HepG2 (cell line): ENCODE results near the gene RBM25. TPM values are rescaled to one million over a fixed set of nuclear protein-coding genes. Genes with fewer than 3 reads are reported as not detected.

ENCODE experiments used
- ARNT2 ChIP-seq: sonication (generic); formaldehyde crosslinking; IDR thresholded peaks from 2 replicates; pipeline ENCODE4 v1.8.0; 2022; ENCODE audit warnings: mild to moderate bottlenecking, low read depth, missing genetic modification reagents, moderate library complexity
- ATF7 ChIP-seq, 2 experiments: fragments of 450-650 bp in 1 of 2; sonication (generic) in 1 of 2; formaldehyde crosslinking in 1 of 2; IDR thresholded peaks; 2 replicates each; pipeline versions ENCODE4 v1.4.0 to v1.6.1; 2016 to 2020; ENCODE audit warnings: antibody characterized with exemption in 1 of 2, mild to moderate bottlenecking in 1 of 2, missing genetic modification reagents in 1 of 2
- CREB1 ChIP-seq, 2 experiments: fragments of 450-650 bp in 1 of 2; IDR thresholded peaks; 2 replicates each; pipeline ENCODE4 v1.6.1; 2016 to 2017; ENCODE audit warnings: control low read depth in 1 of 2, mild to moderate bottlenecking in 1 of 2, missing compliant biosample characterization in 1 of 2, missing genetic modification characterization in 1 of 2
- DR1 ChIP-seq: sonication (generic); formaldehyde crosslinking; IDR thresholded peaks from 2 replicates; pipeline ENCODE4 v1.8.0; 2021; ENCODE audit warnings: mild to moderate bottlenecking, missing genetic modification reagents, inconsistent platforms
- HBP1 ChIP-seq: IDR thresholded peaks from 2 replicates; pipeline ENCODE4 v1.6.1; 2016; ENCODE audit warnings: low read depth, control low read depth
- HNRNPLL ChIP-seq: fragments of 200-400 bp; formaldehyde crosslinking; IDR thresholded peaks from 2 replicates; pipeline ENCODE4 v1.6.1; 2017; ENCODE audit warnings: mild to moderate bottlenecking, low read depth, low read length; ENCODE audit not compliant: poor library complexity, severe bottlenecking
- JUN ChIP-seq: sonication (generic); formaldehyde crosslinking; IDR thresholded peaks from 2 replicates; pipeline ENCODE4 v1.4.0; 2020; ENCODE audit warnings: mild to moderate bottlenecking, missing genetic modification reagents
- KDM5B ChIP-seq: sonication (generic); formaldehyde crosslinking; IDR thresholded peaks from 2 replicates; pipeline ENCODE4 v1.4.0; 2020; ENCODE audit warnings: missing genetic modification reagents, mild to moderate bottlenecking, borderline replicate concordance
- MAF1 ChIP-seq: sonication (generic); formaldehyde crosslinking; IDR thresholded peaks from 2 replicates; pipeline ENCODE4 v1.5.0; 2020; ENCODE audit warnings: missing genetic modification reagents, borderline replicate concordance
- MTF1 ChIP-seq: sonication (generic); formaldehyde crosslinking; IDR thresholded peaks from 2 replicates; pipeline ENCODE4 v1.5.0; 2020; ENCODE audit warnings: missing genetic modification reagents
- PHF8 ChIP-seq: sonication (generic); formaldehyde crosslinking; IDR thresholded peaks from 2 replicates; pipeline ENCODE4 v1.5.0; 2020; ENCODE audit warnings: missing genetic modification reagents
- PITX1 ChIP-seq: sonication (generic); formaldehyde crosslinking; IDR thresholded peaks from 2 replicates; pipeline ENCODE4 v1.5.1; 2020; ENCODE audit warnings: mild to moderate bottlenecking, missing genetic modification reagents
- TEAD3 ChIP-seq: optimal IDR thresholded peaks from 2 replicates; pipeline ENCODE3; 2016; ENCODE audit warnings: borderline replicate concordance
- ZMYM4 ChIP-seq: sonication (generic); formaldehyde crosslinking; IDR thresholded peaks from 2 replicates; pipeline ENCODE4 v1.8.1; 2023; ENCODE audit warnings: mild to moderate bottlenecking, missing genetic modification reagents
- ZNF331 ChIP-seq: sonication (generic); formaldehyde crosslinking; IDR thresholded peaks from 2 replicates; pipeline ENCODE4 v1.4.0; 2020; ENCODE audit warnings: missing genetic modification reagents
- ZNF367 ChIP-seq: sonication (generic); formaldehyde crosslinking; IDR thresholded peaks from 2 replicates; pipeline ENCODE4 v1.4.0; 2020; ENCODE audit warnings: missing genetic modification reagents, borderline replicate concordance
- ZSCAN12 ChIP-seq: sonication (generic); formaldehyde crosslinking; IDR thresholded peaks from 2 replicates; pipeline ENCODE4 v1.9.0; 2021; ENCODE audit warnings: mild to moderate bottlenecking, missing genetic modification reagents
- ZSCAN9 ChIP-seq: IDR thresholded peaks from 2 replicates; pipeline ENCODE4 v1.6.1; 2016; ENCODE audit warnings: borderline replicate concordance
- polyA plus RNA-seq, 8 experiments: library from polyadenylated mRNA; depleted of rRNA in 3 of 8; stranded (reverse) in 7 of 8; unstranded in 1 of 8; fragments of >200 nt; fragmentation: Illumina TruSeq in 4 of 8; extraction: Trizol in 4 of 8; gene quantifications; 2 replicates each; pipeline versions ENCODE4 v1.2.1 to v1.2.3, GENCODE V29; 2011 to 2016; ENCODE audit warnings: low read depth in 4 of 8, missing spikeins in 1 of 8, mixed read lengths in 1 of 8; ENCODE audit not compliant: insufficient read depth in 1 of 8
- total RNA-seq, 5 experiments: library from RNA; depleted of rRNA; stranded (reverse); fragments of >200 nt; fragmentation: Illumina TruSeq; extraction: Trizol; gene quantifications; 2 replicates each; pipeline ENCODE4 v1.2.3, GENCODE V29; 2016; ENCODE audit warnings: low read depth in 1 of 5
- TF ChIP-seq, protein P1 (sequence below): sonication (generic); formaldehyde crosslinking; IDR thresholded peaks from 2 replicates; pipeline ENCODE4 v1.5.1; 2020; ENCODE audit warnings: mild to moderate bottlenecking, moderate library complexity, missing genetic modification reagents
- TF ChIP-seq, protein P2 (sequence below): fragments of 450-650 bp; IDR thresholded peaks from 2 replicates; pipeline ENCODE4 v1.6.1; 2016
- TF ChIP-seq, protein P3 (sequence below): sonication (generic); formaldehyde crosslinking; IDR thresholded peaks from 2 replicates; pipeline ENCODE4 v1.4.0; 2020; ENCODE audit warnings: missing genetic modification reagents
- TF ChIP-seq, protein P4 (sequence below): sonication (generic); formaldehyde crosslinking; conservative IDR thresholded peaks from 2 replicates; pipeline ENCODE4 v1.5.0; 2020; ENCODE audit warnings: missing genetic modification reagents

RBM25 gene
- total and polyA plus RNA-seq, 2 of the 13 experiments (the other 11 are each of a cell fraction or from before 2014, with no cell fraction given), result 34.1 to 65.9 TPM

- 0 out of 2 replicates have a peak, but pooled peaks have one; percentile 45 for TF ChIP-seq ARNT2 (CRISPR knock-in tag)
- TF ChIP-seq ZSCAN12 (CRISPR knock-in tag), result no peak
- TF ChIP-seq HNRNPLL, result peak; percentile 46
- TF ChIP-seq ZNF331 (CRISPR knock-in tag), result peak; percentile 47
- peak; percentile 77; the same call in 1 of the 2 replicates for TF ChIP-seq KDM5B (CRISPR knock-in tag)
- peak; percentile 16; the same call in 1 of the 2 replicates for TF ChIP-seq DR1 (CRISPR knock-in tag)
- TF ChIP-seq ZSCAN9 (CRISPR knock-in tag), result no peak
- TF ChIP-seq TEAD3, result peak; percentile 53
- TF ChIP-seq MAF1 (CRISPR knock-in tag), result no peak
- no peak for TF ChIP-seq ATF7 (IDR thresholded peaks at IDR 0.05)
- no peak for TF ChIP-seq ATF7 (CRISPR knock-in tag; IDR thresholded peaks at IDR 0.05)
- TF ChIP-seq ZNF367 (CRISPR knock-in tag), result no peak
- TF ChIP-seq, protein P1, sequence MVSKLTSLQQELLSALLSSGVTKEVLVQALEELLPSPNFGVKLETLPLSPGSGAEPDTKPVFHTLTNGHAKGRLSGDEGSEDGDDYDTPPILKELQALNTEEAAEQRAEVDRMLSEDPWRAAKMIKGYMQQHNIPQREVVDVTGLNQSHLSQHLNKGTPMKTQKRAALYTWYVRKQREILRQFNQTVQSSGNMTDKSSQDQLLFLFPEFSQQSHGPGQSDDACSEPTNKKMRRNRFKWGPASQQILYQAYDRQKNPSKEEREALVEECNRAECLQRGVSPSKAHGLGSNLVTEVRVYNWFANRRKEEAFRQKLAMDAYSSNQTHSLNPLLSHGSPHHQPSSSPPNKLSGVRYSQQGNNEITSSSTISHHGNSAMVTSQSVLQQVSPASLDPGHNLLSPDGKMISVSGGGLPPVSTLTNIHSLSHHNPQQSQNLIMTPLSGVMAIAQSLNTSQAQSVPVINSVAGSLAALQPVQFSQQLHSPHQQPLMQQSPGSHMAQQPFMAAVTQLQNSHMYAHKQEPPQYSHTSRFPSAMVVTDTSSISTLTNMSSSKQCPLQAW (CRISPR knock-in tag), result peak; percentile 88
- TF ChIP-seq PHF8 (CRISPR knock-in tag), result peak; percentile 77
- TF ChIP-seq MTF1 (CRISPR knock-in tag), result no peak
- no peak for TF ChIP-seq JUN (CRISPR knock-in tag)
- TF ChIP-seq, protein P2, sequence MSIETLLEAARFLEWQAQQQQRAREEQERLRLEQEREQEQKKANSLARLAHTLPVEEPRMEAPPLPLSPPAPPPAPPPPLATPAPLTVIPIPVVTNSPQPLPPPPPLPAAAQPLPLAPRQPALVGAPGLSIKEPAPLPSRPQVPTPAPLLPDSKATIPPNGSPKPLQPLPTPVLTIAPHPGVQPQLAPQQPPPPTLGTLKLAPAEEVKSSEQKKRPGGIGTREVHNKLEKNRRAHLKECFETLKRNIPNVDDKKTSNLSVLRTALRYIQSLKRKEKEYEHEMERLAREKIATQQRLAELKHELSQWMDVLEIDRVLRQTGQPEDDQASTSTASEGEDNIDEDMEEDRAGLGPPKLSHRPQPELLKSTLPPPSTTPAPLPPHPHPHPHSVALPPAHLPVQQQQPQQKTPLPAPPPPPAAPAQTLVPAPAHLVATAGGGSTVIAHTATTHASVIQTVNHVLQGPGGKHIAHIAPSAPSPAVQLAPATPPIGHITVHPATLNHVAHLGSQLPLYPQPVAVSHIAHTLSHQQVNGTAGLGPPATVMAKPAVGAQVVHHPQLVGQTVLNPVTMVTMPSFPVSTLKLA, result peak; percentile 62
- TF ChIP-seq, protein P3, sequence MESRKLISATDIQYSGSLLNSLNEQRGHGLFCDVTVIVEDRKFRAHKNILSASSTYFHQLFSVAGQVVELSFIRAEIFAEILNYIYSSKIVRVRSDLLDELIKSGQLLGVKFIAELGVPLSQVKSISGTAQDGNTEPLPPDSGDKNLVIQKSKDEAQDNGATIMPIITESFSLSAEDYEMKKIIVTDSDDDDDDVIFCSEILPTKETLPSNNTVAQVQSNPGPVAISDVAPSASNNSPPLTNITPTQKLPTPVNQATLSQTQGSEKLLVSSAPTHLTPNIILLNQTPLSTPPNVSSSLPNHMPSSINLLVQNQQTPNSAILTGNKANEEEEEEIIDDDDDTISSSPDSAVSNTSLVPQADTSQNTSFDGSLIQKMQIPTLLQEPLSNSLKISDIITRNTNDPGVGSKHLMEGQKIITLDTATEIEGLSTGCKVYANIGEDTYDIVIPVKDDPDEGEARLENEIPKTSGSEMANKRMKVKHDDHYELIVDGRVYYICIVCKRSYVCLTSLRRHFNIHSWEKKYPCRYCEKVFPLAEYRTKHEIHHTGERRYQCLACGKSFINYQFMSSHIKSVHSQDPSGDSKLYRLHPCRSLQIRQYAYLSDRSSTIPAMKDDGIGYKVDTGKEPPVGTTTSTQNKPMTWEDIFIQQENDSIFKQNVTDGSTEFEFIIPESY (CRISPR knock-in tag), result peak; percentile 32
- TF ChIP-seq, protein P4, sequence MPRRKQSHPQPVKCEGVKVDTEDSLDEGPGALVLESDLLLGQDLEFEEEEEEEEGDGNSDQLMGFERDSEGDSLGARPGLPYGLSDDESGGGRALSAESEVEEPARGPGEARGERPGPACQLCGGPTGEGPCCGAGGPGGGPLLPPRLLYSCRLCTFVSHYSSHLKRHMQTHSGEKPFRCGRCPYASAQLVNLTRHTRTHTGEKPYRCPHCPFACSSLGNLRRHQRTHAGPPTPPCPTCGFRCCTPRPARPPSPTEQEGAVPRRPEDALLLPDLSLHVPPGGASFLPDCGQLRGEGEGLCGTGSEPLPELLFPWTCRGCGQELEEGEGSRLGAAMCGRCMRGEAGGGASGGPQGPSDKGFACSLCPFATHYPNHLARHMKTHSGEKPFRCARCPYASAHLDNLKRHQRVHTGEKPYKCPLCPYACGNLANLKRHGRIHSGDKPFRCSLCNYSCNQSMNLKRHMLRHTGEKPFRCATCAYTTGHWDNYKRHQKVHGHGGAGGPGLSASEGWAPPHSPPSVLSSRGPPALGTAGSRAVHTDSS, result no peak
- no peak for TF ChIP-seq HBP1
- 0 out of 2 replicates have a peak, but pooled peaks have one; percentile 48 for TF ChIP-seq PITX1 (CRISPR knock-in tag)
- peak; percentile 60 for TF ChIP-seq ZMYM4
- peak; percentile 64 for TF ChIP-seq CREB1 (IDR thresholded peaks at IDR 0.05)
- peak; percentile 97 for TF ChIP-seq CREB1 (CRISPR knock-in tag; IDR thresholded peaks at IDR 0.05)
Observed at GRCh38 chr14:73026845-73027542, 31.3 kb upstream of the RBM25 start, which contains the start of gene ZFYVE1 (continued).
